Fibroblast of skin of scalp (primary cell): ENCODE data around the gene NCCRP1.

Source experiments
- DNase-seq: peaks from one replicate; pipeline ENCODE4 v3.0.0-alpha.2; 2013

The NCCRP1 gene

DNA sequence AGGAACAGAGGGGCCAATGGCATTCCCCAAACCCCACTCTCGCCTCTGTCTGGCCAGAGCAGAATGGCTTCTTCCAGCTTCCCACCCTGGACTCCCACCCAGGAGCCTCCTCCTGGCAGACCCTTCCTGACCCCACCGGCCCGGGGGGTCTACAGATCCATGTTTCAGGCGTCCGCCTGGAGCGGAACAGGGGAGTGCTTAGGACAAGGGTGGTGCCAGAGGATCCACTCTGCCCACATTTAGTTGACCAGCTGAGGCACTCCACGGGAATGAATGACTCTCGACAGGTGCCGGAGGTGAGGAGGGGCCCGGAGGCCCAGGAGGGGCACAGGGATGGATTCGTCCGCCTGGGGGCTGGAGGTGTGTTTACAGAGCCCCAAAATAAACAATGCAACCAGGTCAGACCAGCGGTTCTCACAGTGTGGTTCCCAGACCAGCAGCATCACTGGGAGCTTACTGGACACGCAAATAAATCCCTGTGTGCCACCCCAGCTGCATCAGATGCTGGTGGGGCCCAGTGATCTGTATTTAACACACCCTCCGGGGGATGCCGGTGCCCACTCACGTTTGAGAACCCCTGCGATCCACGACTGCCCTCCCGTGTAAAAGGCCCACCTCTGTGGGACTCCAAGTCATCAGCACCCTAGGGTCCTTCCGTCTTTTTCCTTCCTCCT lies 15.1 kb upstream of the NCCRP1 start:
- no peak for DNase-seq

DNA sequence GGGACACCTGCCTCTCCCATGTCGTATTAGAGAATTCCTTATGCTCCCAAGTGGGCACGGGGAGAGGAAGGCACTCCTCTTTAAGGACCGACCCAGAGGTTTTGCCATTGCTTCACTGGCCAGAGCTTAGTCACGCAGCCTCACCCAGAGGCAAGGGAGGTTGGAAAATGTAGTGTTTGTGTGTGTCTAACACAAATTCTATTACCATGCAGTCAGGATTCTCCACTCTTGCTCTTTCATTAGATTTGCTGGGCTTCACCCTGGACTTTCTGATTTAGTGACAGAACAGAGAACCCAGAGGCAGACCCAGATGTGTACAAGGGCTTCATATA lies 14.6 kb upstream of the NCCRP1 start:
- no peak for DNase-seq

DNA sequence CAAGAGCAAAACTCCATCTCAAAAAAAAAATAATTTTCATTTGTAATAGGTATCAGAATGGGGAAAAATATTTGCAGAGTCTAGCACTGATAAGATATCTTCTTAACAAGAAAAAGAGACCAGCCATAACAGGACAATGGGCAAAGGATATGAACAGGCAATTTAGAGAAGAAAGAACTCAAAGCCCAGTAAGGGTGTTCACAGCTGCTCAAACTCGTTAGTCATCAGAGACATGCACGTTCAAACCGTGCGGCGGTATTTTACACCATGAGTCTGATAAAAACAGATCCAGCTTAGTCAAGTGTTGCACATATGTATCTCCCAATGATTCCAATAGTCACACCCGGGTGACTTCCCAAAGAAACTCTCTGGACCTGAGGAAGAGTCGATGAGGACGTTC lies 13.7 kb upstream of the NCCRP1 start:
- peak; percentile 7 for DNase-seq

DNA sequence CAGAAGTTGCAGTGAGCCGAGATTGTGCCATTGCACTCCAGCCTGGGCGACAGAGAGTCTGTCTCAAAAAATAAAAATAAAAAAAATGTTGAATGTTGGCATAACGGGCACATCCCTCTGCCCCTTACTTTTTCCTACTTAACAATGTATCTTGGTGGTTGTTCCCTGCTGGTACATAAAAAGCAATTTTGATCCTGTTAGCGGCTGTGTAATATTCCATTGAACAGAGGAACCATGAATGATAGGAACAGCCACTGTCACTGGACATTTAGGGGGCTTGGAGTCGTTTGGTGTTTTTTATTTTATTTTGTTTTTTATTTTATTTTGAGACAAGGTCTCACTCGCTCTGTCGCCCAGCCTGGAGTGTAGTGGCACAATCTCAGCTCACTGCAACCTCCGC lies 10.4 kb upstream of the NCCRP1 start:
- no peak for DNase-seq

DNA sequence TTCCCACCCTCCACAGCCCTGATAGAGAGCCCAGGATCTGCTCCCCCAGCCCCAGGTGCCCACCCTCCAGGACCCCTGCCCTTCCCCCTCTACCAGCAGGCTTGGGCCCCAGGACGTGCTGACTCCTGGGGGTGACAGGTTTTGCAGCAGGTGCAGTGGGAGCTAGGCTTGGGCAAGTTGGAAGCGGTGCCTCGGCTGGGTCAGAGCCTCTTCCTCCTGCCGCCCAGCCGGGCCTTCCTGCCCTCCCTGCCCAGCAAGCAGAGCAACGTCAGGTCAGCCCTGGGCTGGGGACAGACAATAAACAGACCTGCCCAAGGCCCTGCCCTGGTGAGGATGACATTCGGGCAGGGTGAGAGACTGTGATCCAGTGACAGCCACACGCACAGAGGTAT lies 9.2 kb upstream of the NCCRP1 start:
- no peak for DNase-seq

DNA sequence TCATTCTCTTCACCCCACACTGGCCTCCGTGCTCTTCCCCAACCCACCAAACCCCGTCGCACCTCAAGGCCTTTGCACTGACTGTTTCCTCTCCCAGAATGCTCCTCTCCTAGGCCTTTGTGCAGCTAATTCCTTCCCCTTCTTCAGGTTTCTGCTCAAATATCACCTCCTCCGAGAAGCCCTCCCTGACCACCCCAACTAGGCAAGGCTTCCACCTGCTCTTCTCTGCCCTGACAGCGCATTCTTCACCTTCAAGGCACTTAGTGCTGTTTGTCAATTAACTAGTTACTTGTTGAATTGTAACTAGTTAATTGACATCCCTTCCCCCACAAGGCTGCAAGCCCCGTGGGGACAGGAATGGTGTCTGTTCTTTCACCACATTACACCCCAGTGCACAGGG lies 7.8 kb upstream of the NCCRP1 start:
- no peak for DNase-seq

DNA sequence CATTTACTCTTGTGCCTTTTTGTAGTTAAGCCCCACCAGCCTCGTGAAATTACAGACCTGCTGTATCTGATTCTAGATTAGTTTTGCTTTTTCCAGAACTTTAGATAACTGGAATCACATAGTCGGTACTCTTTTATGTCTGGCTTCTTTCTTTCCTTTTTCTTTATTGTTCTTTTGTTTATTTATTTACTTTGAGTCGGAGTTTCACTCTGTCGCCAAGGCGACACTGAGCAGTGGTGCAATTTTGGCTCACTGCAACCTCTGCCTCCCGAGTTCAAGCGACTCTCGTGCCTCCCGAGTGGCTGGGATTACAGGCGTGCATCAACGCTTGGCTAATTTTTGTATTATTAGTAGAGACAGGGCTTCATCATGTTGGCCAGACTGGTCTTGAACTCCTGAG lies 6.0 kb upstream of the NCCRP1 start:
- no peak for DNase-seq

DNA sequence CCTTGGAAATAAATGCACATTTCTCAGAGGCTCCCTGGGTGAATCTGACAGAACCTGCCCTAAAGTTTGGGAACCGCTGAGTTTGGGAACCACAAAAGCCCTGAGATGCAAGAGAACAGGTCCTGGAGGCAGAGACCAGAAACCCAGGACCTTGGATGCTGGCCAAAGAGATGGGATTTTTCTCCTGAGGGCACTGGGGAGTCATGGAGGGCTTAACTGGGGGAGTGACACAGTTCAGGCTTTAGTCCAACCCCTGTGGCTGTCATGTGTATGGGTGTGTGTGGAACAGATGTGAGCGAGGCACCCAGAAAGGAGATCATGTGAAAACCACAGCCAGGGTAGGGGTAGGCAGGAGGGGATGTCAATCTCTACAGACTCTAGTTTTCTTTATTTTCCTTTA lies 3.9 kb upstream of the NCCRP1 start:
- no peak for DNase-seq

DNA sequence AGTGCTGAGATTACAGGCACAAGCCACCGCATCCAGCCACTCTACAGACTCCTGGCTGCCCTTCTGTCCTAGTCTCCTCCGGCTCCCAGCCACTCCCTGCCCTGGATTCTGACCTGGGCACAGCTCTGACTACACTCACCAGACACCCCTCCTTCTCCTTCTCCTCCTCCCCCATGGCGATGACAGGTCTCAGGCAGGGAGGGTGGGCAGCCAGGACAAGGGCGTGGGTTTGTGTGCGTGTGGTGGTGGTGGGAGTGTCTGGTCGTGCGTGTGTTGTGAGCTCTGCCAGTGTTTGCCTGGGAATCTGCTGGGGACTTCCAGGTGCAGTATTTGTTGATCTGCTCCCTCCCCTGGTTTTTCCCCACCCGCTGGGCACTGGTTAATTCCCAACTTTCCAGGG lies 3.0 kb upstream of the NCCRP1 start:
- DNase-seq: no peak

DNA sequence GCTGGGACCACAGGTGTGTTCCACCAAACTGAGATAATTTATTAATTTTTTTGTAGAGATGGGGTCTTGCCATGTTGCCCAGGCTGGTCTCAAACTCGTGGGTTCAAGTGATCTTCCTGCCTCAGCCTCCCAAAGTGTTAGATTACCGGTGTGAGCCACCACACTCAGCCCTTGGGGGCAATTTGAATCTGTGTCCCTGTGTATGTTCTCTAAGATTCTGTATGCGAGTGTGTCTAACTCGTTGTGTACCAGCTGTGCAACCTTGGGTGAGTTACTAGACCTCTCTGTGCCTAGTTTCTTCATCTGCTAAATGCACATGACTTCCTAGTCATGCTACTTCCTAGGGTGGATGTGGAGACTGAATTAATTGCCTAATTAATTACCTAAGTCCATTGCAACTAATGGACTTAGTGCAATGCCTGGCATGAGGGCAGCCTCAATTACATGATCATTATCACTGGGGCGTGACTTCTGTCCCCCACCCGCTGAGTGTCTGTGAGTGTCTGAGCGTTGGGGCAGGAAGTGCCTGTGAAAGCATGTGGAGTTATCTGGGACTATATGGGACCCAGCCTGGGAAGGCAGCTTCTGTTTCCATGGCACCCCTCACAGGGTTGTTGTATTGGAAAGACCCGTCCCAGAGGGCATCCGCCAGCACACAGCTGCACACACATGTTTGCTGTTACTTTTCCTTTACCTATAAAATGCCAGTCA lies 1.8 kb upstream of the NCCRP1 start:
- DNase-seq: no peak

DNA sequence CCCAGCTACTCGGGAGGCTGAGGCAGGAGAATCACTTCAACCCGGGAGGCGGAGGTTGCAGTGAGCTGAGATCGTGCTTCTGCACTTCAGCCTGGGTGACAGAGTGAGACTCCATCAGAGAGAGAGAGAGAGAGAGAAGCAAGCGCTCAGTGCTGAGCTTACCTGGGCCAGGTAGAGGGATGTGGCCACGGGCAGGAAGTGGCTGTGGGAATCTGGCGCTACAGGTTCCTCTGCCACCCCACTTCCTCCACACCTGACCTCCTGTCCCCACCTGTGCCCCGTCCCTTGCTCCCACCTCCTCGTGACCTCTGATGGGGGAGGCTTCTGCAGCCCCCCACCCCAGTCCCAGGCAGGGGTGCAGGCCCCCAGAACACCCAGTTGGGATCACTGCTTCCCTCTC lies 1.0 kb upstream of the NCCRP1 start:
- DNase-seq: no peak

DNA sequence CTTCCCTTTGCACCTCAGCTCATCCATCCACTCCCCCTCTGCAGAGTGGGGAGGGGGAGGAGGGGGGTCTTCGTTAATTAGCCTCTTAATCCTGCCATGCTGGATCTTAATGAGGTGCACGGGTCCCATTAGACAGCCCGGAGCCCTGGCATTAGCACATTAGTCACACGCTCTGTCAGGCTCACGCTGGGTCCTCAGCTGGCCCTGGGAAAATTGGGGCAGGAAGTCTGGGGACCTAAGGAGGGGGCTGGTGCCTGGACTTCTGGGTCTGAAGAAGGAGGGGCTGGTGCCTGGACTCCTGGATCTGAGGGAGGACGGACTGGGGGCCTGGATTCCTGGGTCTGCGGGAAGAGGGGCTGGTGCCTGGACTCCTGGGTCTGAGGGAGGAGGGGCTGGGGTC lies 444 bp upstream of the NCCRP1 start:
- DNase-seq: no peak

DNA sequence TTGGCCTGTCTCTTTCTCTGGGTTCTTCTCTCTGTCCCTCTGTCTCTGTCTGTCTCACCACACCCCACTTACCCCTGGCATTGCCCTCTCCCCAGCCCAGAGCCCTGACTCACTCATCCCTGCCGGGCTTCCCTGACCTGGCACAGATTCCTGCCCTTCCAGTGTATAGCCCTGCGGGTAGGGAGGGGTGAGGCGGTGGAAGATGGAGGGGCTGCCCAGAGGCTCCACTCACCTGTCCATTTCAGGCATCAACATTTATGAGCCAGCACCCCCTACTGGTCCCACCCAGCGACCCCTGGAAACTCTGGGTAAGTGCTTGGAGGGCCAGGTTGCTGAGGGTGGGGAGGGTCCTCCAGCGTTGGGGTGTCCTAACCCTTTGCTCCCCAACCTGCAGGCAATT lies 1.0 kb downstream of the NCCRP1 start:
- DNase-seq: no peak

DNA sequence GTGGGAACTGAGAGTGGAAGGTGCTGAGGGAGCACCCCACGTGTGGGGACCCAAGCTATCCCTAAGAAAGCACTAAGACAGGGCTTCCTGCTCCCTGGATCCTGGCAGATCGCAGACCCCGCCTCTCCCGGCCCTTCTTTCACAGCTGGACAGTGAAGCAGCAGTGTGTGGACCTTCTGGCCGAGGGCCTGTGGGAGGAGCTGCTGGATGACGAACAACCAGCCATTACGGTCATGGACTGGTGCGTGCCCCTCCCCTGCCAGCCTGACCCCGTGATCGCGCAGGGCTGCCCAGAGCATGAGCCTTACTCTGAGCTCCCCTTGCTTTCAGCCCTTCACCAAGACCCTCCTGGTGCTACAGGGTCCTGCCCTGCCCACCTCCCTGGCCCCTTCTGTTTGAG lies 2.3 kb downstream of the NCCRP1 start:
- DNase-seq: no peak

DNA sequence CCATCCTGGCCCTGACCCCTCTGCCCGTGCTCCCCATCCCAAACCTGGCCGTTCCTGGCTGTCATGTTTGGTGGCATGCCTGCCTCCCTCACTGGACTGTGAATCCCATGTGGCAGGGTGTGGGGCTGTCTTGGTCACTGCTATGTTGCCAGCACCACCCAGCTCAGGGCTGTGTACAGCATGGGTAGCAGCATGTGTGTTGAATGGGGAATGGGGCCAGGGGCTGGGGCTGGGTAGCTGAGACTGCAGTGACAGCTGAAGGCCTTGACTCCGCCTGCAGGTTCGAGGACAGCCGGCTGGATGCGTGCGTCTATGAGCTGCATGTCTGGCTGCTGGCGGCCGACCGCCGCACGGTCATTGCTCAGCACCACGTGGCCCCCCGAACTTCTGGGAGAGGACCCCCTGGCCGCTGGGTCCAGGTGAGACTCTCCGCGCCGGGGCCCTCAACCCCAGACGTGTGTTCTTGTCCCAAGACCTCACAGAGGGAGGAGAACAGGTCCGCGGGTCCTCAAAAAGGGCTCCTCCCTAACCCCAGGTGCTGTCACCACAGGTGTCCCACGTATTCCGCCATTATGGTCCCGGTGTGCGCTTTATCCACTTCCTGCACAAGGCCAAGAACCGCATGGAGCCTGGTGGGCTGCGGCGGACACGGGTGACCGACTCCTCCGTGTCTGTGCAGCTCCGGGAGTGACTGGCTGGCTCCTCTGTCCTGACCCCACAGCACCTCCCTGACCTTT lies 3.5 kb downstream of the NCCRP1 start:
- no peak for DNase-seq

DNA sequence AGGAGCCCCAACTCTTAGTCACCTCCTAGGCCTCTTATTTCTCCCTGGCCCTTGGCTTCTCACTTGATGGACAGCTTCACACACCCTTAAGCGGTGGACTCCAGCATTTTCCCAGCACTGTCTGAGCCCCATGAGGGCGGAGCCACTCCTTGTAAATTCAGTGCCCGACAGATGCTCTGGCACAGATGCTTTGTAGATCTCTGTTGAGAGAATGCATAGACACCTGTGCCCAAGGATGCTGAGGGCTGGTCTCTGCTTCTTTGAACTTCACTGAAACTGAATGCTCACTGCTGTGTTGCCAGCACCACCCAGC lies 4.0 kb downstream of the NCCRP1 start:
- DNase-seq: no peak

DNA sequence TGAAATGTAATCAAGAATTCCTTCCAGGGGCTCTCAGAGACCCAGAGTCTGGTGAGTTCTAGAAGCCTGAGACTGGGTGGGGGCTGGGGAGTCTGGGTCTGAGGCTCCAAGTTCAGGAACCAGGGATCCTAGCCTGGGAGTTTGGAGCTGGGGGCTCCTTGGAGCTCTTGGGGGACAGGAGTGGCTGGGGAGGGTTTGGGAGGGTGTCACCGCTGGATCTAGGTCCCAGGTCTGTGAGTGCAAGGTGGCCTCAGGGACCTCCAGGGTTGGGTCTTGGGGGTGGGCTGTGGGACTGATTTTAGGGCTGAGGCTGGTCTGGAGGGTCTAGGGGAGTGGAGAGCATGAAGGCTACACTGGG lies 6.2 kb downstream of the NCCRP1 start:
- DNase-seq: no peak

DNA sequence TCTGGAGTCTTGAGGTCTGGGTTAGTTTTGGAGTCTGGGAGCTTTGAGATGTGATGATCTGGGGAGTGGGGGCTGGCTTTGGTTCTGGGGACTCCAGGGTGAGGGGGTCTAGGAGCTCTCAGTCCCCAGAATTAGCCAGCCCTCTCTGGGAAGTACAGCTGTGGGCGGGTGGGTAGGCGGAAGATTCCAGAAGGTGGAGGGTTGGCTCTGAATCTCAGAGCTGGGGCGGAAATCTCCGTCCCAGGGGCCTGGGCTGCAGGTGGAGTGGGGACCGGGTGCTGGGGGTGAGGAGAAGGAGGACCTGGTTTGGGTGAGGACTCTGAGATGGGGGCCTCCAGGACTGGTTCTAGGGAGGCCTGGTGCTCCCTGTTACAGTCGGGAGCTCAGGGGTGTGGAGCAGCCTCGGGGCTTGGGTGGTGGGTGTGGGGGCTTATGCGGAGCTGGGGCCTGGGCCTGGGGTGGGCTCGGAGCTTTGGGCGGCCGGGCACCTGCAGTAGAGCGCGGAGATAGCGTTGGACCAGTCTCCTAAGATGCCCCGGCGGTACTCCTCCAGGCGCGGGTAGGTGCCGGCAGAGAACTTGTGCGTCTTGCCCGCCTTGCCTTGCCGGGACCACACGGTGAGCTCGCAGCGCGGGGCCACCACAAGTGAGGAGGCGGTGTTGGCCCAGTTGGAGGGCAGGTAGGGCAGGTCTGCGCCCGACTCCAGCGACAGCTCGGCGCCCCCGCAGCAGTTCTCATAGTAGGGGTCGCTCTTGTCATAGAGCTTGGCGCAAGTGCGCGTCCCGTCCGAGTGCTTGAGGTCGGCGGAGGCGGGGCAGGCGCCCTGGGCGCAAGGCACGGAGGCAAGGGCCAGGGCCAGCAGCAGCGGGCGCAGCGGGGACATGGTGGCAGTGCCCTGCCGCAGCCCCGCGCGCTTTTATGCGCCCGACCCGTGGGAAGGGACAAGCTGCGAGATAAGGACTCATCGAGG lies 6.9 kb downstream of the NCCRP1 start, which contains the start of gene SYCN:
SYCN (minus strand) TSS at position 892 of the 970 bp plus-strand sequence; CDS start at position 883, 9 bp downstream.
- DNase-seq: no peak

DNA sequence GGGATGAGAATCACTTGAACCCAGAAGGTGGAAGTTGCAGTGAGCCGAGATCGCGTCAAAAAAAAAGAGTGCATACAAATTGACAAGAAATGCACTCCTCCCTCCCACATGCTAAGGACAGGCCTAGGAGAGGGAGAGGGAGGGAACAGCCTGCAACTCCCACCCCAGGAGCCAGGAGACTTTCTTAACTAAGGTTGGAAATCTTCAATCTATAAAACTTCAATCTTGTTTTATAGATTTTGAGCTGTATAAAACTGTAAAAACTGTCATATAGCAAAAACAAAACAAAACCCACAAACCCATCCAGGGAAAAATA lies 8.6 kb downstream of the NCCRP1 start:
- DNase-seq: no peak

DNA sequence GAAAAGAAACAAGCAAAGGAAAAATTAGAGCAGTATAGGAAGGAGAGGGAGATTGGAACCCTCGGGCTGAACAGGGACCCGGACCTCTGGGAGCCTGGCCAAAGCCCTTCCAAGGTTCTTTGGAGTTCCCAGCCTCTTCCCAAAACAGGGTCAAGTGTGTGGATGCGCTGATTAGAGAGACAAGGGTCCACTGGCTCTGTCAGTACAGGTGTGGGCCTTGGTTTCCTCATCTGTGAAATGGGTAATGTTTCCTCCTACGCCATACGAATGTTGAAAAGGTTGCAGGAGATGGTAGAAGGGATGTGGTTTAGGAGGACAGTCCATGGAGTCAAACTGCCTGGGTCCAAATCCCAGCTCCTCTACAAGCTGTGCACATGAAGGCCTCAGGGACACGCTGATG lies 9.4 kb downstream of the NCCRP1 start:
- no peak for DNase-seq

DNA sequence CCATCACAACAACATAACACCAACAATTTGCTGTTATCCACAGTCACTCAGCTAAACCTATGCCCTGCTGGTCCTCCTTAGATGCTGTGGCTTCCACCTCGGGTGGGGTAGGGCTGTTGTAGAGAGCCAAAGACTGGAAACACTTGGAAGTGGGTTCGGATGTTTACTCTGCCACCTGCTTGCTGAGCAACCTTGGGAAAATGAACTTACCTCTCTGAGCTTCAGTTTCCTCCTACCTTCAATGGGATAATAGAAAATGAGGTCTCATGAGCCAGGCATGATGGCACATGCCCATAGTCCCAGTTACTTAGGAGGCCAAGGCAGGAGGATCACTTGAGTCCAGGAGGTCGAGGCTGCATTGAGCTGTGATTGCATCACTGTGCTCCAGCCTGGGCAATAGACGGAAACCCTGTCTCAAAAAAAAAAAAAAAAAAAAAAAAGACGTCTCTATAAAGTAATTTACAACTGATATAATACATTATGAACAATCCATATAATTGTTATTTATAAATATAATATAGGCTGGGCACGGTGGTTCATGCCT lies 10.6 kb downstream of the NCCRP1 start:
- no peak for DNase-seq

DNA sequence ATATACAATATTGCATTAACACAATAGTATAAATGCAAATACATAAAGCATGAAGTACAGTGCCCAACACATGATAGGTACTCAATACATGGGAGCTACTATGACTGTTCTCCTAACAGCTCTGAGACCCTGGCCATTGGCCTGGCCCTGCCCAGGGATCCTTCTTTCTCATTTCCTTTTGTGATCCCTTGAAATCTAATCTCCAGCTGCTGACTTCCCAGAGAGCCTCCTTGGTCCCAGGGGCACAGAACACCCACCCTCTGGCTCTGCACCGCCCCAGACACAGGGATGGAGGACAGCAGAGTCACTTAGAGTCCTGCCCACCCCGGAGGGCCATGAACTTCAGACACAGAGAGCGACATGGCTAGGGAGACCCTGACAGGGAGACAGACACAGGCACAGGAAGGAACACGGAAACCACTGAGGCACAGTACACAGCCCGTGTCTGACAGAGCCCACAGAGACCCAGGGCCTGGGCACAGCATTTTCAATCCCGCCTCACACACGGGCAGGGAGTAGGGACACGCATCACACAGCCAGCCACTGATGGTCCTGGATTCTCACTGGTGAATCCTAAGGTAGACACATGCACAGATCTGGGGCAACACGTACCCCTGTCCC lies 11.5 kb downstream of the NCCRP1 start:
- DNase-seq: no peak

DNA sequence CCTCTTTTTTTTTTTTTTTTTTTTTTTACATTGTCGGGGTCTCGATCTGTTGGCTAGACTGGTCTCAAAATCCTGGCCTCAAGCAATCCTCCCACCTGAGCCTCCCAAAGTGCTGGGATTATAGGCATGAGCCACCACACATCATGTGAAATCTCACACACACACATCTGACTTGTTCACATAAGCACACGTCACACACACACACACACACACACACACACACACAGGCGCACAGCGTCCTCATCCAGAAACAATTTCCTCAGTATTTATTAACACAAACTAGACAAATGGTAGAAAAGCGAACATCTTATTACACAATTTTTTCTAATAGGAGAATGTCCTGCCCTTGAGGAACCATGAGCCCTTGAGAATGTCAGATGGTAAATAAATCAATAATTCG lies 12.4 kb downstream of the NCCRP1 start:
- no peak for DNase-seq
